ENCODE results near the gene FKRP. TPM values are rescaled to one million over a fixed set of nuclear protein-coding genes. Genes with fewer than 3 reads are reported as not detected.
A peak's percentile ranks its signal among the peaks of the same experiment; 100 is the strongest.

Gene FKRP
- total and polyA plus RNA-seq, 12 donors, result 13.0 to 22.8 (median 19.7) TPM

GRCh38 chr19:46785054-46785979, 39.5 kb downstream of the FKRP start:
- ATAC-seq, result no peak
- H3K9me3 ChIP-seq, result no peaks in the 10 kb centered on the region
- DNase-seq, result no peak
- H3K4me1 ChIP-seq, result peaks cover 9 to 50% (median 40%) of the 10 kb centered on the region in 9 donors
- no peak for TF ChIP-seq CTCF (IDR thresholded peaks at IDR 0.05)
- intact Hi-C loops (cut with DNase I), result loop anchor here in 3 of 10 donors (10.0 kb wide), 1 partner anchor 49 kb away; no protein-coding TSS in a partner anchor
- H3K27me3 ChIP-seq, result peaks cover 0 to 6% (median 0%) of the 10 kb centered on the region in 7 donors
- H3K27ac ChIP-seq, result peak overlapping the region in 9 of 10 donors; percentile 63 to 93 (median 88)
- H3K4me3 ChIP-seq, result peak overlapping the region in 7 of 10 donors; percentile 53 to 87 (median 67)
- peaks cover 0 to 31% (median 7%) of the 10 kb centered on the region in 9 donors for H3K36me3 ChIP-seq
- 79 to 81% methylated on average over 19 of the region's 19 CpGs for WGBS, 2 donors

DNA sequence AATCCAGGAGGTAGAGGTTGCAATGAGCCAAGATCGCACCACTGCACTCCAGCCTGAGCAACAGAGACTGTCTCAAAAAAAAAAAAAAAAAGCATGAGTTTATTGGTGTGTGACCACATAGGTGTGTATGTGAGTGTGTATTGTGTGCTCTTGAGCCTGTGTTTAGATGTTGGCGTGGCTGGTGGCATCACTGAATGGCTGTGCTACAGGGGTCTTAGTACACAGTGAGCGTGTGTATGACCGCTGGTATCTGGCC, 40.1 kb downstream of the FKRP start:
- H3K27me3 ChIP-seq, result peaks cover 0 to 6% (median 0%) of the 10 kb centered on the region in 7 donors
- peak overlapping the region in 9 of 10 donors; percentile 63 to 93 (median 88) for H3K27ac ChIP-seq
- DNase-seq (no peak), ATAC-seq (no peak)
- H3K4me1 ChIP-seq, result peaks cover 9 to 50% (median 40%) of the 10 kb centered on the region in 9 donors
- TF ChIP-seq CTCF (IDR thresholded peaks at IDR 0.05), result no peak
- H3K9me3 ChIP-seq, result no peaks in the 10 kb centered on the region
- peaks cover 0 to 26% (median 4%) of the 10 kb centered on the region in 9 donors for H3K36me3 ChIP-seq
- intact Hi-C loops (cut with DNase I), result loop anchor here in 3 of 10 donors (10.0 kb wide), 1 partner anchor 49 kb away; no protein-coding TSS in a partner anchor
- H3K4me3 ChIP-seq, result peak overlapping the region in 9 of 10 donors; percentile 53 to 87 (median 67)
- 70 to 78% methylated on average over 4 of the region's 4 CpGs for WGBS, 2 donors

DNA sequence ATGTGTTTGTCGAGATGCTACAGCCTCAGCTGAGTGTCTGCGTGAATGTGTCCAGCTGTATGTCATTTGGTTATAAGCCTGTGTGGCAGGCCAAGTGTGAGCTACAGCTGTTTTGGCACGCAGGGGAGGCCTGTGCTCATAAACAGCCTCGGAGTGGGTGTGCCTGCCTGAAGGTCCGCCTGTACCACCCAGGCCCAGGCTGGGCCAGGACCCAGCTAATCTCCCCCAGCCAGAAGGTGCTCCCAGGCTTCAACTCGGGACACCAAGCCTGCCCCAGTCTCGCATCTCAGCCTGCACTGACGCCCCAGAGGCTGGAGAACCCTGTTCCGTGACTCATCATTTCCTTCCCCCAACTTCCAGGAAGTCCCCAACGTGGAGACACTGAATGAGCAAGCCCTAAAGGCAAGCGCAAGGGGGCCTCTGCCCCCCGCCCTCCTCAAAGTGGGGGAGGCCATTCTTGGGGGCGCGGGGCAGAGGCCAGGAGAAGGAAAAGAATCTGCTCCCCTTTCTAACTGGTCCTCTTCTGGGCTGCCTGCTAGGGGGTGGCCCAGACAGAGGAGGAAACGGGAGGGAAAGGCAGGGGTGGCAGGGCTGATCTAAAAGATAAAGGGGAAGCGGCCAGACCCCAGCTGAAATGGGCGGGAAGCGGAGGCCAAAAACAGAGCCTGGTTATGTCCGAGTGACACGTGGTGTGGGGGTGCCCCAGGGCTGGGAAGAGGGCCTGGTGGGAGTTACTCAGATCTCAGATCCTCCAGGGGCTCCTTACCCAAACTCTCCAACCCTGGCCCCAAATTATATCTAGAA, 40.6 kb downstream of the FKRP start:
- 33 to 41% methylated on average over 20 of the region's 20 CpGs for WGBS, 2 donors
- peaks cover 0 to 6% (median 0%) of the 10 kb centered on the region in 7 donors for H3K27me3 ChIP-seq
- peaks cover 9 to 50% (median 40%) of the 10 kb centered on the region in 9 donors for H3K4me1 ChIP-seq
- peak overlapping the region; percentile 63 to 93 (median 88) for H3K27ac ChIP-seq
- peak overlapping the region; percentile 53 to 87 (median 68) for H3K4me3 ChIP-seq
- DNase-seq (peak; percentile 59 to 77), ATAC-seq (peak; percentile 32 to 81 (median 54))
- peak in 1 of 9 donors; percentile 9 for TF ChIP-seq CTCF (IDR thresholded peaks at IDR 0.05)
- intact Hi-C loops (cut with DNase I), result loop anchor here in 3 of 10 donors (10.0 kb wide), 1 partner anchor 48 kb away; no protein-coding TSS in a partner anchor
- peaks cover 0 to 21% (median 0%) of the 10 kb centered on the region in 9 donors for H3K36me3 ChIP-seq
- no peaks in the 10 kb centered on the region for H3K9me3 ChIP-seq

GRCh38 chr19:46787040-46787330, 41.1 kb downstream of the FKRP start:
- WGBS, 2 donors, result 16 to 21% methylated on average over 5 of the region's 5 CpGs
- Histone ChIP-seq H3K9me3 (no peaks in the 10 kb centered on the region), H3K4me1 (peaks cover 9 to 50% (median 40%) of the 10 kb centered on the region in 9 donors), H3K4me3 (peak overlapping the region; percentile 53 to 87 (median 68)), H3K27me3 (peaks cover 0 to 6% (median 0%) of the 10 kb centered on the region in 7 donors), H3K36me3 (peaks cover 0 to 15% (median 0%) of the 10 kb centered on the region in 9 donors), H3K27ac (peak overlapping the region; percentile 63 to 93 (median 88))
- TF ChIP-seq CTCF (IDR thresholded peaks at IDR 0.05), result no peak
- ATAC-seq, result peak in 4 of 8 donors; percentile 28 to 50 (median 34)
- intact Hi-C loops (cut with DNase I), result loop anchor here in 3 of 10 donors (10.0 kb wide), 1 partner anchor 48 kb away; no protein-coding TSS in a partner anchor
- DNase-seq, result no peak
